ENCODE data around the gene ZNF646. TPM values are rescaled to one million over a fixed set of nuclear protein-coding genes. Genes with fewer than 3 reads are reported as not detected.

ZNF646 gene
- total RNA-seq, 4 donors from 2014 or later: 3.3 to 17.3 (median 15.1) TPM

GRCh38 chr16:31061126-31061812, 13.0 kb upstream of the ZNF646 start:
- H3K4me1 ChIP-seq: no peaks in the 10 kb centered on the region
- no peaks in the 10 kb centered on the region for H3K9me3 ChIP-seq
- no peak for DNase-seq
- TF ChIP-seq CTCF (IDR thresholded peaks at IDR 0.05): no peak
- TF ChIP-seq POLR2A (IDR thresholded peaks at IDR 0.05): no peak
- no peaks in the 10 kb centered on the region for H3K27me3 ChIP-seq
- H3K27ac ChIP-seq: no peak overlapping the region
- no peak overlapping the region for H3K4me3 ChIP-seq
- no peaks in the 10 kb centered on the region for H3K36me3 ChIP-seq
- intact Hi-C loops (cut with DNase I; ENCODE audit: low total_unique reads): no loop called here

- no peaks in the 10 kb centered on the region for H3K4me1 ChIP-seq
- H3K27me3 ChIP-seq: no peaks in the 10 kb centered on the region
- H3K27ac ChIP-seq: no peak overlapping the region
- DNase-seq: no peak
- intact Hi-C loops (cut with DNase I; ENCODE audit: low total_unique reads): no loop called here
- H3K4me3 ChIP-seq: no peak overlapping the region
- H3K9me3 ChIP-seq: no peaks in the 10 kb centered on the region
- TF ChIP-seq CTCF (IDR thresholded peaks at IDR 0.05) (no peak), POLR2A (IDR thresholded peaks at IDR 0.05) (no peak)
- no peaks in the 10 kb centered on the region for H3K36me3 ChIP-seq
Measured at GRCh38 chr16:31061813-31062440, 12.3 kb upstream of the ZNF646 start.

GRCh38 chr16:31063495-31063842, 10.8 kb upstream of the ZNF646 start:
- Histone ChIP-seq H3K27ac (no peak overlapping the region), H3K4me1 (no peaks in the 10 kb centered on the region), H3K9me3 (no peaks in the 10 kb centered on the region), H3K36me3 (no peaks in the 10 kb centered on the region), H3K27me3 (no peaks in the 10 kb centered on the region), H3K4me3 (no peak overlapping the region)
- TF ChIP-seq POLR2A (IDR thresholded peaks at IDR 0.05) (no peak), CTCF (IDR thresholded peaks at IDR 0.05) (no peak)
- intact Hi-C loops (cut with DNase I; ENCODE audit: low total_unique reads): no loop called here
- no peak for DNase-seq

GRCh38 chr16:31063843-31064611, 10.2 kb upstream of the ZNF646 start:
- H3K4me3 ChIP-seq: no peak overlapping the region
- peak overlapping the region; percentile 52 to 69 for H3K27ac ChIP-seq
- no peaks in the 10 kb centered on the region for H3K4me1 ChIP-seq
- H3K27me3 ChIP-seq: no peaks in the 10 kb centered on the region
- H3K36me3 ChIP-seq: no peaks in the 10 kb centered on the region
- H3K9me3 ChIP-seq: no peaks in the 10 kb centered on the region
- TF ChIP-seq CTCF (IDR thresholded peaks at IDR 0.05) (no peak), POLR2A (IDR thresholded peaks at IDR 0.05) (no peak)
- intact Hi-C loops (cut with DNase I; ENCODE audit: low total_unique reads): no loop called here
- no peak for DNase-seq
